Activated CD8-positive, alpha-beta T cell treated with anti-CD3 and anti-CD28 coated beads for 36 hours (primary cell): ENCODE results near the gene RFTN1. TPM values are rescaled to one million over a fixed set of nuclear protein-coding genes. Genes with fewer than 3 reads are reported as not detected.

Source experiments
- ATAC-seq: fragments of 200-7000 bp; cut with Tn5 transposase; one replicate; pipeline ENCODE4 v1.10.0; 2021; ENCODE audit warnings: mild to moderate bottlenecking, moderate library complexity
- CTCF ChIA-PET: fragments of 350-600 bp; sonication (Branson Sonifier 250); formaldehyde crosslinking; loops from one replicate; lab custom pipeline; 2021; ENCODE audit warnings: antibody characterized with exemption; lab: Charles Lee
- POLR2A ChIA-PET: fragments of 350-600 bp; sonication (Branson Sonifier 250); formaldehyde crosslinking; loops from one replicate; lab custom pipeline; 2021; ENCODE audit warnings: antibody characterized with exemption; lab: Charles Lee
- DNase-seq: peaks from one replicate; pipeline ENCODE4 v3.0.0-alpha.2; 2020
- H3K27ac Mint-ChIP-seq: one replicate; pipeline ENCODE4 v1.8.0; 2021; ENCODE audit warnings: mild to moderate bottlenecking, mixed read lengths
- H3K27me3 Mint-ChIP-seq: one replicate; pipeline ENCODE4 v1.8.0; 2021; ENCODE audit warnings: mixed read lengths
- H3K36me3 Mint-ChIP-seq: one replicate; pipeline ENCODE4 v1.8.0; 2021; ENCODE audit warnings: low read depth, mixed read lengths
- H3K4me1 Mint-ChIP-seq: one replicate; pipeline ENCODE4 v1.8.0; 2021; ENCODE audit warnings: low read depth, mixed read lengths
- H3K4me3 Mint-ChIP-seq: one replicate; pipeline ENCODE4 v1.8.0; 2021; ENCODE audit warnings: mild to moderate bottlenecking, moderate library complexity, mixed read lengths
- H3K9me3 Mint-ChIP-seq: one replicate; pipeline ENCODE4 v1.8.0; 2021; ENCODE audit warnings: mixed read lengths
- CTCF ChIP-seq: fragments of 200-600 bp; IDR thresholded peaks from one replicate; pipeline ENCODE4 v1.8.0; 2022; ENCODE audit warnings: antibody characterized with exemption, mild to moderate bottlenecking
- intact Hi-C: fragments of 100-400 bp; cut with micrococcal nuclease; formaldehyde crosslinking; loops from one replicate; pipeline ENCODE4 v1.10.0; 2022
- total RNA-seq, 2 experiments: library from RNA; stranded (reverse); gene quantifications; one replicate each; pipeline ENCODE4 v1.2.3, GENCODE V29; 2021

The RFTN1 gene
- total RNA-seq, 2 experiments from 2014 or later = 113 to 125 TPM

GRCh38 chr3:16455966-16456365 is 57.5 kb downstream of the RFTN1 start:
- Mint-ChIP-seq H3K9me3 (no peaks in the 10 kb centered on the region), H3K36me3 (peaks cover 34% of the 10 kb centered on the region), H3K4me1 (peaks cover 45% of the 10 kb centered on the region), H3K27ac (no peak overlapping the region), H3K27me3 (no peaks in the 10 kb centered on the region), H3K4me3 (no peak overlapping the region)
- ATAC-seq = no peak
- intact Hi-C loops = no loop called here
- TF ChIP-seq CTCF = no peak
- POLR2A ChIA-PET = no interaction called here
- DNase-seq = no peak
- CTCF ChIA-PET = no interaction called here

GRCh38 chr3:16455001-16455400 is 58.5 kb downstream of the RFTN1 start:
- ATAC-seq (no peak), DNase-seq (no peak)
- intact Hi-C loops = no loop called here
- H3K27ac Mint-ChIP-seq = no peak overlapping the region
- peaks cover 48% of the 10 kb centered on the region for H3K4me1 Mint-ChIP-seq
- H3K4me3 Mint-ChIP-seq = no peak overlapping the region
- no peak for TF ChIP-seq CTCF
- POLR2A ChIA-PET = no interaction called here
- CTCF ChIA-PET = no interaction called here
- no peaks in the 10 kb centered on the region for H3K27me3 Mint-ChIP-seq
- no peaks in the 10 kb centered on the region for H3K9me3 Mint-ChIP-seq
- peaks cover 33% of the 10 kb centered on the region for H3K36me3 Mint-ChIP-seq

- DNase-seq (no peak), ATAC-seq (no peak)
- TF ChIP-seq CTCF = no peak
- Mint-ChIP-seq H3K4me1 (peaks cover 57% of the 10 kb centered on the region), H3K27ac (no peak overlapping the region), H3K27me3 (no peaks in the 10 kb centered on the region), H3K9me3 (no peaks in the 10 kb centered on the region), H3K4me3 (no peak overlapping the region), H3K36me3 (peaks cover 46% of the 10 kb centered on the region)
- ChIA-PET POLR2A (interaction anchor here (1.0 kb wide), 1 partner anchor 9 kb away, joined by 4 read pairs; no protein-coding TSS in a partner anchor), CTCF (no interaction called here)
- intact Hi-C loops = no loop called here
Measured at GRCh38 chr3:16452261-16452660, 61.2 kb downstream of the RFTN1 start.

GRCh38 chr3:16449369-16449768 is 64.1 kb downstream of the RFTN1 start:
- POLR2A ChIA-PET = no interaction called here

GRCh38 chr3:16448639-16449070 is 64.8 kb downstream of the RFTN1 start:
- ATAC-seq (peak; percentile 90), DNase-seq (peak; percentile 72)
- Mint-ChIP-seq H3K36me3 (peaks cover 60% of the 10 kb centered on the region), H3K4me3 (no peak overlapping the region), H3K27me3 (no peaks in the 10 kb centered on the region), H3K4me1 (peaks cover 58% of the 10 kb centered on the region), H3K27ac (peak overlapping the region; percentile 16), H3K9me3 (no peaks in the 10 kb centered on the region)
- ChIA-PET POLR2A (no interaction called here), CTCF (interaction anchor here (0.6 kb wide), 2 partner anchors 270 to 550 kb away, joined by 3 to 5 read pairs; no protein-coding TSS in a partner anchor)
- no peak for TF ChIP-seq CTCF
- intact Hi-C loops = no loop called here

More at GRCh38 chr3:16449369-16449768, 64.1 kb downstream of the RFTN1 start:
- Mint-ChIP-seq H3K4me3 (no peak overlapping the region), H3K27ac (no peak overlapping the region), H3K4me1 (peaks cover 58% of the 10 kb centered on the region), H3K36me3 (peaks cover 58% of the 10 kb centered on the region), H3K27me3 (no peaks in the 10 kb centered on the region), H3K9me3 (no peaks in the 10 kb centered on the region)
- intact Hi-C loops = no loop called here
- TF ChIP-seq CTCF = no peak
- ATAC-seq = no peak
- CTCF ChIA-PET = no interaction called here
- no peak for DNase-seq
